GM12878 (cell line): ENCODE measurements around the gene FHOD3. TPM values are rescaled to one million over a fixed set of nuclear protein-coding genes. Genes with fewer than 3 reads are reported as not detected.

Experiments
- BCL3 ChIP-seq: IDR thresholded peaks from 2 replicates; pipeline ENCODE4 v1.6.1; 2011; ENCODE audit warnings: borderline replicate concordance, low read depth, mild to moderate bottlenecking, moderate library complexity, low read length; ENCODE audit not compliant: insufficient read depth, poor library complexity, severe bottlenecking
- CBX3 ChIP-seq: fragments of 200-600 bp; sonication (generic); IDR thresholded peaks from 2 replicates; pipeline ENCODE4 v1.6.1; 2016; ENCODE audit warnings: low read depth, borderline replicate concordance
- JUNB ChIP-seq: IDR thresholded peaks from 2 replicates; pipeline ENCODE4 v1.6.1; 2016; ENCODE audit warnings: antibody characterized with exemption, mild to moderate bottlenecking
- KDM1A ChIP-seq: fragments of 200-600 bp; sonication (generic); IDR thresholded peaks from 2 replicates; pipeline ENCODE4 v1.6.1; 2016; ENCODE audit warnings: borderline replicate concordance
- MEF2B ChIP-seq: fragments of 450-650 bp; IDR thresholded peaks from 2 replicates; pipeline ENCODE4 v1.6.1; 2018; ENCODE audit warnings: mild to moderate bottlenecking, moderate library complexity; ENCODE audit not compliant: partially characterized antibody, poor library complexity, severe bottlenecking
- NFYB ChIP-seq: IDR thresholded peaks from 2 replicates; pipeline ENCODE4 v1.6.1; 2011; ENCODE audit warnings: low read depth, mild to moderate bottlenecking, low read length, improper control_type of control experiment, moderate library complexity; ENCODE audit not compliant: insufficient read depth
- PKNOX1 ChIP-seq: fragments of 450-650 bp; IDR thresholded peaks from 2 replicates; pipeline ENCODE4 v1.6.1; 2016; ENCODE audit warnings: mild to moderate bottlenecking
- REST ChIP-seq: IDR thresholded peaks from 2 replicates; pipeline ENCODE4 v1.6.1; 2012; ENCODE audit warnings: mild to moderate bottlenecking, low read depth, low read length
- ZBTB4 ChIP-seq: fragments of 450-650 bp; formaldehyde crosslinking; IDR thresholded peaks from 2 replicates; pipeline ENCODE4 v1.4.0; 2022; ENCODE audit warnings: mild to moderate bottlenecking, moderate library complexity
- polyA plus RNA-seq, 11 experiments: library from polyadenylated mRNA; depleted of rRNA in 4 of 11; unstranded in 6 of 11; stranded (reverse) in 5 of 11; fragments of >200 nt; fragmentation: Nextera tagmentation in 4 of 11; fragmentation: Illumina TruSeq in 1 of 11; extraction: Ambion mirVana in 4 of 11; extraction: Trizol in 1 of 11; gene quantifications; 1 replicate in 1 of 11; 2 replicates in 10 of 11; pipeline versions ENCODE4 v1.2.1 to v1.2.3, GENCODE V29; 2011 to 2016; ENCODE audit warnings: inconsistent platforms in 2 of 11, missing spikeins in 2 of 11, low read depth in 1 of 11
- total RNA-seq, 4 experiments: library from RNA; depleted of rRNA in 3 of 4; stranded (reverse); fragments of >200 nt in 3 of 4; fragmentation: Illumina TruSeq in 1 of 4; extraction: Trizol in 1 of 4; gene quantifications; 2 replicates each; pipeline versions ENCODE4 v1.2.1 to v1.2.3, GENCODE V29; 2013 to 2021

FHOD3 gene
- total and polyA plus RNA-seq, 10 of the 15 experiments (the other 5 are each of a cell fraction or from before 2014, with no cell fraction given) = 0.77 to 26.7 (median 10.4) TPM

GRCh38 chr18:36471393-36471792, 173.9 kb downstream of the FHOD3 start (continued):
- TF ChIP-seq BCL3 (no peak), KDM1A (no peak), PKNOX1 (no peak), MEF2B (no peak), ZBTB4 (CRISPR knock-in tag) (no peak), JUNB (no peak), CBX3 (no peak), REST (no peak), NFYB (no peak)
